ENCODE data around the gene RASA3. TPM values are rescaled to one million over a fixed set of nuclear protein-coding genes. Genes with fewer than 3 reads are reported as not detected.
A peak's percentile ranks its signal among the peaks of the same experiment; 100 is the strongest.
"Not testable (repeated sequence)": the region's sequence is repeated elsewhere in the genome, so short reads cannot be mapped to it uniquely, and the experiment has no call there.

RASA3 gene
- total RNA-seq, 2 experiments from 2014 or later, result 36.9 to 39.3 TPM

DNA sequence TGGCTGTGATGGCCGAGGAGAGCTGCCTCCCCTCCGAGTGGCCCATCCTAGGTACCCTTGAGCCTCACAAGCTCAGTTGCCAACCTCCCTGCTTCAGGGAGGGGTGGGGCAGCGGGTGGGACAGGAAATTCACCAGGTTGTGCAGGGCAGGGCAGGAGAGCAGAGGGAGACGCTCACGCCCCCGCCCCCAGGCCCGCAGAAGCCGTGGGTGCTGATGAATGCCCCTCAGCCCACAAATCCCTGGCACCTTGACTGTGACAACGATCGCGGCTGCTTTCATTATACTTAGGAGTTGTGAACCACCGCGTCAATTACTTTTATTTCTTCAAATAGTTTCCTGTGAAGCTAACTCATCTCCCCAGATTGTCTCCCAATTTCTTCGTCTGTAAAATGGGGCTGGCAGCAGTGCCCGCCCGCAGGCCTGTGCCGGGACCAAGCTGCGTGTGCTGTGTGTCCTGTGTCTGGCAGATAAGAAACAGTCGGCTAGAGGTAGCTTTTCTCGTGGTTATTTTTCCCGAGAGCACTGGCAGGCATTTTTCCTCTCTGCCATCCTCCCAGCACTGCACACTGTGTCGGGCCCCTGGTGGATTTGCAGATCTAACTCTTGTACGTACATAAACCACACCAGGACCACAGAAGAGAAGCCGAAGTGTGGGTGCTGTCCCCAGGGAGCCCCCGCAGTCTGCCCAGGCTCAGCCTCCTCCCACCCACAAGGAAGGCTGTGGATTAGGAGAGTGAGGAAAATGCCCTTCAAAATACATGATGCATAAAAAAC, 7.9 kb upstream of the RASA3 start:
- ChIA-PET POLR2A (interaction anchor here (0.6 to 1.8 kb wide), 4 partner anchors 9 to 88 kb away, joined by 3 to 19 read pairs (median 4); partner anchors contain the start of gene RASA3), CTCF (interaction anchor here (1.0 to 1.8 kb wide), 8 partner anchors 8 to 88 kb away, joined by 3 to 8 read pairs (median 3); no protein-coding TSS in a partner anchor)
- ATAC-seq (peak; percentile 8), DNase-seq (peak; percentile 49)
- no peak overlapping the region for H3K27ac Mint-ChIP-seq
- H3K4me1 Mint-ChIP-seq (ENCODE audit: low read depth), result peaks cover 12% of the 10 kb centered on the region
- H3K4me3 Mint-ChIP-seq, result no peak overlapping the region
- H3K9me3 Mint-ChIP-seq (ENCODE audit: insufficient read depth), result no peaks in the 10 kb centered on the region
- H3K27me3 Mint-ChIP-seq (ENCODE audit: low read depth), result peaks cover 16% of the 10 kb centered on the region
- no peaks in the 10 kb centered on the region for H3K36me3 Mint-ChIP-seq (ENCODE audit: low read depth)

GRCh38 chr13:114136576-114136975, 4.2 kb upstream of the RASA3 start:
- no peak for DNase-seq
- ChIA-PET CTCF (no interaction called here), POLR2A (no interaction called here)
- Mint-ChIP-seq H3K27ac (no peak overlapping the region), H3K4me1 (ENCODE audit: low read depth) (peaks cover 21% of the 10 kb centered on the region), H3K27me3 (ENCODE audit: low read depth) (peaks cover 22% of the 10 kb centered on the region), H3K36me3 (ENCODE audit: low read depth) (peaks cover 2% of the 10 kb centered on the region), H3K4me3 (no peak overlapping the region), H3K9me3 (ENCODE audit: insufficient read depth) (no peaks in the 10 kb centered on the region)
- no peak for ATAC-seq

- H3K4me1 Mint-ChIP-seq (ENCODE audit: low read depth), result peaks cover 29% of the 10 kb centered on the region
- ATAC-seq (no peak), DNase-seq (peak; percentile 20)
- H3K36me3 Mint-ChIP-seq (ENCODE audit: low read depth), result peaks cover 9% of the 10 kb centered on the region
- H3K27ac Mint-ChIP-seq, result no peak overlapping the region
- ChIA-PET CTCF (no interaction called here), POLR2A (no interaction called here)
- peaks cover 22% of the 10 kb centered on the region for H3K27me3 Mint-ChIP-seq (ENCODE audit: low read depth)
- no peak overlapping the region for H3K4me3 Mint-ChIP-seq
- H3K9me3 Mint-ChIP-seq (ENCODE audit: insufficient read depth), result no peaks in the 10 kb centered on the region
Measured at GRCh38 chr13:114135731-114136171, 3.3 kb upstream of the RASA3 start.

- Mint-ChIP-seq H3K9me3 (ENCODE audit: insufficient read depth) (no peaks in the 10 kb centered on the region), H3K4me3 (no peak overlapping the region), H3K27me3 (ENCODE audit: low read depth) (peaks cover 20% of the 10 kb centered on the region), H3K36me3 (ENCODE audit: low read depth) (peaks cover 10% of the 10 kb centered on the region), H3K4me1 (ENCODE audit: low read depth) (peaks cover 36% of the 10 kb centered on the region), H3K27ac (peak overlapping the region; percentile 58)
- POLR2A ChIA-PET, result no interaction called here
- CTCF ChIA-PET, result interaction anchor here (1.4 kb wide), 1 partner anchor 13 kb away, joined by 3 read pairs; no protein-coding TSS in a partner anchor
- ATAC-seq (no peak), DNase-seq (no peak)
Measured at GRCh38 chr13:114134944-114135610, 2.7 kb upstream of the RASA3 start.

- peak overlapping the region; percentile 56 for H3K4me3 Mint-ChIP-seq
- H3K9me3 Mint-ChIP-seq (ENCODE audit: insufficient read depth), result no peaks in the 10 kb centered on the region
- ChIA-PET CTCF (interaction anchor here (1.4 kb wide), 1 partner anchor 14 kb away, joined by 3 read pairs; no protein-coding TSS in a partner anchor), POLR2A (interaction anchor here (0.6 kb wide), 1 partner anchor 19 kb away, joined by 3 read pairs; no protein-coding TSS in a partner anchor)
- peaks cover 20% of the 10 kb centered on the region for H3K27me3 Mint-ChIP-seq (ENCODE audit: low read depth)
- DNase-seq (peak; percentile 41), ATAC-seq (no peak)
- H3K36me3 Mint-ChIP-seq (ENCODE audit: low read depth), result peaks cover 10% of the 10 kb centered on the region
- peaks cover 44% of the 10 kb centered on the region for H3K4me1 Mint-ChIP-seq (ENCODE audit: low read depth)
- peak overlapping the region; percentile 58 for H3K27ac Mint-ChIP-seq
Measured at GRCh38 chr13:114134111-114134943, 1.9 kb upstream of the RASA3 start.

- Mint-ChIP-seq H3K27me3 (ENCODE audit: low read depth) (peaks cover 20% of the 10 kb centered on the region), H3K4me1 (ENCODE audit: low read depth) (peaks cover 51% of the 10 kb centered on the region)
- POLR2A ChIA-PET, result not testable (repeated sequence)
Measured at GRCh38 chr13:114133552-114133951, 1.1 kb upstream of the RASA3 start.

DNA sequence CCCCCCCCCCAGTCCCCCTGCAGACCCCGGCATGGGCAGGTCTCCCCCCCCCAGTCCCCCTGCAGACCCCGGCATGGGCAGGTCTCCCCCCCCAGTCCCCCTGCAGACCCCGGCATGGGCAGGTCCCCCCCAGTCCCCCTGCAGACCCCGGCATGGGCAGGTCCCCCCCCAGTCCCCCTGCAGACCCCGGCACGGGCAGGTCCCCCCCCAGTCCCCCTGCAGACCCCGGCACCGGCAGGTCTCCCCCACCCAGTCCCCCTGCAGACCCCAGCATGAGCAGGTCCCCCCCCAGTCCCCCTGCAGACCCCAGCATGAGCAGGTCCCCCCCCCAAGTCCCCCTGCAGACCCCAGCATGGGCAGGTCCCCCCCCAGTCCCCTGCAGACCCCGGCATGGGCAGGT, 703 bp upstream of the RASA3 start:
- H3K27ac Mint-ChIP-seq; H3K9me3 Mint-ChIP-seq (ENCODE audit: insufficient read depth); CTCF ChIA-PET; DNase-seq; ATAC-seq; H3K4me3 Mint-ChIP-seq: not testable (repeated sequence)
- POLR2A ChIA-PET, result interaction anchor here (1.1 kb wide), 1 partner anchor 9 kb away, joined by 3 read pairs; no protein-coding TSS in a partner anchor
- peaks cover 20% of the 10 kb centered on the region for H3K27me3 Mint-ChIP-seq (ENCODE audit: low read depth)
- H3K36me3 Mint-ChIP-seq (ENCODE audit: low read depth), result peaks cover 17% of the 10 kb centered on the region
- peaks cover 55% of the 10 kb centered on the region for H3K4me1 Mint-ChIP-seq (ENCODE audit: low read depth)

More at GRCh38 chr13:114133552-114133951, 1.1 kb upstream of the RASA3 start:
- H3K4me3 Mint-ChIP-seq, result peak overlapping the region; percentile 56
- H3K9me3 Mint-ChIP-seq (ENCODE audit: insufficient read depth); CTCF ChIA-PET; DNase-seq; ATAC-seq: not testable (repeated sequence)
- peak overlapping the region; percentile 33 for H3K27ac Mint-ChIP-seq
- H3K36me3 Mint-ChIP-seq (ENCODE audit: low read depth), result peaks cover 14% of the 10 kb centered on the region

DNA sequence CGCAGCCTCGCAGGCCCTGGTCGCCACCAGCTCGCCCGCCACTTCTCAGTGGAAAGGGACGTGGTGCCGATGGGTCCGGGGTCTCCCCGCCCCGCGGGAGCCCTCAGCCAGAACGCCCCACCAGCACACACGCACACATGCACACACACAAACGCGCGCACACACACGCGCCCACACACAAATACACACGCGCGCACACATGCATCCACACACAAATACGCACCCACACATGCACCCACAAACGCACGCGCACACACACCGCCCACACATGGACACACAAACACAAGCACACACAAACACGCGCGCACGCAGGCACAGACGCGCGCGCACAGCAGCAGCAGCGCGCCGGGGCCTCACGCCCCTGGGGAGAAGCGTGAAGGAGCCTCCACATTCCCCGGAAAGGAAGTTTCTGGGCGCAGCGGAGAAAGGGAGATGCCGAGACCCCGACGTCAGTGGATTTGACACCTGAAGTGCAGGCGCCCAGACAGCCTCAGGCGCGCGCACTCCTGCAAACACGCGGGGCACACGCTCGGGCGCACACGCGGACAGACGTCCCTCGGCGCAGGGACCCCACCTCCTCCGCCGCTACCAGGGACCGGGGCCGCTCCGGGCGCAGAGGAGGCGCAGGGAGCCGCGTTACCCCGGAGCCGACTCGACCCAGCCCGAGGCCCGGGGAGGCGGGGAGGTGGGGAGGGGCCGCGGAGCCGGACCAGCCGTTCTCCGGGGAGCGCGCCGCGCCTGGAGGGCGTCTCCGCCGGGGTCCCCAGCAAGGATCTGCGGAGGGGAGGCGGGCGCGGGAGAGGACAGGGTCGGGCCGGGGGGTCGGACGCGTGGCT, 622 bp downstream of the RASA3 start:
- peak overlapping the region; percentile 91 for H3K27ac Mint-ChIP-seq
- H3K27me3 Mint-ChIP-seq (ENCODE audit: low read depth), result peaks cover 20% of the 10 kb centered on the region
- peaks cover 65% of the 10 kb centered on the region for H3K4me1 Mint-ChIP-seq (ENCODE audit: low read depth)
- peaks cover 4% of the 10 kb centered on the region for H3K9me3 Mint-ChIP-seq (ENCODE audit: insufficient read depth)
- ChIA-PET CTCF (interaction anchor here (1.0 to 3.1 kb wide), 5 partner anchors 9 to 20 kb away, joined by 3 to 22 read pairs (median 4); no protein-coding TSS in a partner anchor), POLR2A (interaction anchor here (0.6 to 4.7 kb wide), 8 partner anchors 9 to 748 kb away, joined by 3 to 29 read pairs (median 9); no protein-coding TSS in a partner anchor)
- H3K36me3 Mint-ChIP-seq (ENCODE audit: low read depth), result peaks cover 30% of the 10 kb centered on the region
- DNase-seq (no peak), ATAC-seq (peak; percentile 5)
- peak overlapping the region; percentile 96 for H3K4me3 Mint-ChIP-seq

- Mint-ChIP-seq H3K9me3 (ENCODE audit: insufficient read depth) (peaks cover 5% of the 10 kb centered on the region), H3K27me3 (ENCODE audit: low read depth) (peaks cover 15% of the 10 kb centered on the region), H3K27ac (peak overlapping the region; percentile 91), H3K4me3 (peak overlapping the region; percentile 96), H3K36me3 (ENCODE audit: low read depth) (peaks cover 37% of the 10 kb centered on the region), H3K4me1 (ENCODE audit: low read depth) (peaks cover 73% of the 10 kb centered on the region)
- ATAC-seq, result peak; percentile 33
- DNase-seq, result peak; percentile 86
- ChIA-PET CTCF (interaction anchor here (1.0 to 3.1 kb wide), 6 partner anchors 10 to 20 kb away, joined by 3 to 22 read pairs (median 4); no protein-coding TSS in a partner anchor), POLR2A (interaction anchor here (0.6 to 4.7 kb wide), 9 partner anchors 9 to 747 kb away, joined by 3 to 29 read pairs (median 8); no protein-coding TSS in a partner anchor)
Measured at GRCh38 chr13:114130837-114131582, 1.4 kb downstream of the RASA3 start.

Measured in activated CD8-positive, alpha-beta T cell treated with anti-CD3 and anti-CD28 coated beads, Interleukin-2, amount 10 ng/mL, durations not matched to agents 7 days and 5 days (primary cell).